ENCODE data around the gene DAAM1. TPM values are rescaled to one million over a fixed set of nuclear protein-coding genes. Genes with fewer than 3 reads are reported as not detected.

The DAAM1 gene
- polyA plus RNA-seq, 3 donors = 3.2 to 6.3 (median 4.4) TPM

GRCh38 chr14:59339524-59340330 is 151.3 kb downstream of the DAAM1 start:
- H3K27ac ChIP-seq (ENCODE audit: low read depth in 1 of 2, low read length in 2 of 2) = no peak overlapping the region
- H3K4me2 ChIP-seq (replicated peaks; ENCODE audit: extremely low read depth, low read length, poor library complexity, severe bottlenecking) = no peak overlapping the region
- H3K27ac Mint-ChIP-seq = no peak overlapping the region
- H3K27me3 Mint-ChIP-seq (ENCODE audit: low read depth in 3 of 3) = peaks cover 0 to 2% (median 0%) of the 10 kb centered on the region in 3 donors
- intact Hi-C loops (cut with micrococcal nuclease) = no loop called here
- H4K20me1 ChIP-seq (ENCODE audit: insufficient read depth, low read length) = no peaks in the 10 kb centered on the region
- no peaks in the 10 kb centered on the region for H3K9me3 Mint-ChIP-seq
- DNase-seq = no peak
- peaks cover 21 to 24% of the 10 kb centered on the region in 2 donors for H3K4me1 ChIP-seq (ENCODE audit: control insufficient read depth in 1 of 2, insufficient read depth in 2 of 2, low read length in 2 of 2)
- H3K9ac ChIP-seq (ENCODE audit: insufficient read depth, low read length, poor library complexity, severe bottlenecking) = no peak overlapping the region
- H3K79me2 ChIP-seq (ENCODE audit: insufficient read depth, low read length) = no peaks in the 10 kb centered on the region
- no peak overlapping the region for H3K4me3 Mint-ChIP-seq
- H3K36me3 Mint-ChIP-seq = peaks cover 14 to 18% of the 10 kb centered on the region in 2 donors
- H2AFZ ChIP-seq (ENCODE audit: insufficient read depth, low read depth, low read length, poor library complexity, severe bottlenecking) = no peak overlapping the region
- H3K4me3 ChIP-seq (replicated peaks in 1 of 3; ENCODE audit: low read depth in 2 of 3, low read length in 3 of 3) = no peak overlapping the region
- H3K9me3 ChIP-seq (replicated peaks in 1 of 2; ENCODE audit: control insufficient read depth in 1 of 2, insufficient read depth in 1 of 2, low read length in 2 of 2) = no peaks in the 10 kb centered on the region
- H3K4me1 Mint-ChIP-seq = peaks cover 33% of the 10 kb centered on the region
- TF ChIP-seq, protein P1, sequence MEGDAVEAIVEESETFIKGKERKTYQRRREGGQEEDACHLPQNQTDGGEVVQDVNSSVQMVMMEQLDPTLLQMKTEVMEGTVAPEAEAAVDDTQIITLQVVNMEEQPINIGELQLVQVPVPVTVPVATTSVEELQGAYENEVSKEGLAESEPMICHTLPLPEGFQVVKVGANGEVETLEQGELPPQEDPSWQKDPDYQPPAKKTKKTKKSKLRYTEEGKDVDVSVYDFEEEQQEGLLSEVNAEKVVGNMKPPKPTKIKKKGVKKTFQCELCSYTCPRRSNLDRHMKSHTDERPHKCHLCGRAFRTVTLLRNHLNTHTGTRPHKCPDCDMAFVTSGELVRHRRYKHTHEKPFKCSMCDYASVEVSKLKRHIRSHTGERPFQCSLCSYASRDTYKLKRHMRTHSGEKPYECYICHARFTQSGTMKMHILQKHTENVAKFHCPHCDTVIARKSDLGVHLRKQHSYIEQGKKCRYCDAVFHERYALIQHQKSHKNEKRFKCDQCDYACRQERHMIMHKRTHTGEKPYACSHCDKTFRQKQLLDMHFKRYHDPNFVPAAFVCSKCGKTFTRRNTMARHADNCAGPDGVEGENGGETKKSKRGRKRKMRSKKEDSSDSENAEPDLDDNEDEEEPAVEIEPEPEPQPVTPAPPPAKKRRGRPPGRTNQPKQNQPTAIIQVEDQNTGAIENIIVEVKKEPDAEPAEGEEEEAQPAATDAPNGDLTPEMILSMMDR (IDR thresholded peaks at IDR 0.05) = no peak
- H3K27me3 ChIP-seq (ENCODE audit: control insufficient read depth in 2 of 2, insufficient read depth in 2 of 2, low read length in 2 of 2) = no peaks in the 10 kb centered on the region
- H3K36me3 ChIP-seq (replicated peaks in 1 of 2; ENCODE audit: control insufficient read depth in 1 of 2, insufficient read depth in 2 of 2, low read length in 2 of 2) = no peaks in the 10 kb centered on the region
- WGBS (ENCODE audit: insufficient coverage) = no CpG with 5 or more reads among the region's 6 CpGs

GRCh38 chr14:59341858-59342477 is 153.5 kb downstream of the DAAM1 start:
- intact Hi-C loops (cut with micrococcal nuclease) = no loop called here
- Mint-ChIP-seq H3K27ac (no peak overlapping the region), H3K9me3 (no peaks in the 10 kb centered on the region), H3K4me3 (no peak overlapping the region), H3K36me3 (peaks cover 15 to 17% of the 10 kb centered on the region in 2 donors), H3K27me3 (ENCODE audit: low read depth in 3 of 3) (peaks cover 0 to 5% (median 0%) of the 10 kb centered on the region in 3 donors), H3K4me1 (peaks cover 14% of the 10 kb centered on the region)
- Histone ChIP-seq H3K9ac (ENCODE audit: insufficient read depth, low read length, poor library complexity, severe bottlenecking) (no peak overlapping the region), H3K4me3 (replicated peaks in 1 of 3; ENCODE audit: low read depth in 2 of 3, low read length in 3 of 3) (no peak overlapping the region), H3K27ac (ENCODE audit: low read depth in 1 of 2, low read length in 2 of 2) (no peak overlapping the region), H3K79me2 (ENCODE audit: insufficient read depth, low read length) (no peaks in the 10 kb centered on the region), H3K4me2 (replicated peaks; ENCODE audit: extremely low read depth, low read length, poor library complexity, severe bottlenecking) (no peak overlapping the region), H2AFZ (ENCODE audit: insufficient read depth, low read depth, low read length, poor library complexity, severe bottlenecking) (no peak overlapping the region), H3K9me3 (replicated peaks in 1 of 2; ENCODE audit: control insufficient read depth in 1 of 2, insufficient read depth in 1 of 2, low read length in 2 of 2) (no peaks in the 10 kb centered on the region), H3K27me3 (ENCODE audit: control insufficient read depth in 2 of 2, insufficient read depth in 2 of 2, low read length in 2 of 2) (no peaks in the 10 kb centered on the region), H3K36me3 (replicated peaks in 1 of 2; ENCODE audit: control insufficient read depth in 1 of 2, insufficient read depth in 2 of 2, low read length in 2 of 2) (no peaks in the 10 kb centered on the region), H4K20me1 (ENCODE audit: insufficient read depth, low read length) (no peaks in the 10 kb centered on the region), H3K4me1 (ENCODE audit: control insufficient read depth in 1 of 2, insufficient read depth in 2 of 2, low read length in 2 of 2) (peaks cover 12 to 13% of the 10 kb centered on the region in 2 donors)
- no CpG with 5 or more reads among the region's 4 CpGs for WGBS (ENCODE audit: insufficient coverage)
- TF ChIP-seq, protein P1 (IDR thresholded peaks at IDR 0.05) = no peak
- DNase-seq = no peak
